Parietal lobe (tissue), 2 donors: Measurements from ENCODE around the gene CCL22. TPM values are rescaled to one million over a fixed set of nuclear protein-coding genes. Genes with fewer than 3 reads are reported as not detected.

ENCODE experiments used
- small RNA-seq: library from RNA; depleted of rRNA; stranded (forward); fragments of <200 nt; gene quantifications from one replicate; pipeline ENCODE3, GENCODE V24; 2014; ENCODE audit warnings: low replicate concordance
- total RNA-seq: library from RNA; depleted of rRNA; stranded (reverse); fragments of >200 nt; gene quantifications from one replicate; pipeline ENCODE4 v1.2.3, GENCODE V29; 2014

The CCL22 gene, protein sequence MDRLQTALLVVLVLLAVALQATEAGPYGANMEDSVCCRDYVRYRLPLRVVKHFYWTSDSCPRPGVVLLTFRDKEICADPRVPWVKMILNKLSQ
- not detected for total RNA-seq

DNA sequence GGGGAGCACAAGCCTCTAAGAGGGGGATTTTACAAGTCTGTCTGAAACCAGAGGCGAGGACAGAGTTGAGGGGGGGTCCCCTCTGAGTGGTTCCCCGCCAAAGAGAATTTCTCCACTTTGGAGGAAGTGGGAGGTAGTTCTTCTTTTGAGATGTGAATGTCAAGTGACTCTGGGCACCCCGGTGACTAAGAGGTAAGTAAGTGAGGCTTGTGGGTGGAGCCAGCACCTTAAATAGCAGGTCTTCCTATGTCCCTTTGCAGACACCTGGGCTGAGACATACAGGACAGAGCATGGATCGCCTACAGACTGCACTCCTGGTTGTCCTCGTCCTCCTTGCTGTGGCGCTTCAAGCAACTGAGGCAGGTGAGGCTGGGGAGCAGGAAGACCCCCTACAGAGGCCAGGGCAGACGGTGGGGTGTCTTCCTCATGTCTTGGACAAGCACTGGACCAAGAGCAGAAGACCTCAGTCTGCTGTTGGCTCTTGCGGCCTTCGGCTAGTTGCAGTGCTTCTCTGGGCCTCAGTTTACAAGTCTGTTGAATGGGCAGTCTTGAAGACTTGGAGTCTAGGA is at the start of gene CCL22:
CCL22 (plus strand) TSS at position 257 of the 569 bp plus-strand sequence; CDS start at position 291, 34 bp downstream.

DNA sequence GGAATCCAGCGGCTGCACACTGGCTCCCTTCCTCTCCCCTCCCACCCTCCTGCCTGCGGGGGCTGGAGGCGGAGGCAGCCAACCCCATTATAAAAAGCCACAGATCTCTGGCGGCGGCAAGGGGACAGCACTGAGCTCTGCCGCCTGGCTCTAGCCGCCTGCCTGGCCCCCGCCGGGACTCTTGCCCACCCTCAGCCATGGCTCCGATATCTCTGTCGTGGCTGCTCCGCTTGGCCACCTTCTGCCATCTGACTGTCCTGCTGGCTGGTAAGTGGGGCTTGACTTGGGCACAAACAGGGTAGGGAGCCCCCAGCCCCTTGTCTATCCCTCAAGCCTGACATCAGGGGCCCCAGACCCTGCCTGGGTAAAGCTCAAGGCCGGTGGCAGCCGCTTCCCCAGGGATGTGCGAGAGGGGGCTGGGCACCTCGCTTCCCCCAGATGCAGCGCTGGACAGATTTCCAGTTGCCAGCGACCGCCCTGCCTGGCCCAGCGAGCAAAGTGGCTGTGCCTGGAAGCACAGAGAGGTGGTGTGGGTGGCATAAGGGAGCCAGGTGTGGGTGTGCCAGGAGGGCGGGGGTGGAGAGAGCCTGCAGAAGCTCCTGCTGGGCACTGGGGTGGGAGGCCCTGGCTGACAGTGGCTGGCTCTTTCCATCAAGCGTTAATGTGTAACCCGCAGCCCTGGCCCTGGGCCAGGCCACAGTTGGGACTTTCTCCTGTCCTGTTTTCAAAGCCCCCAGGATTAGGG is 14.0 kb downstream of the CCL22 start, which contains the start of gene CX3CL1:
CX3CL1 (plus strand) TSS at position 119 of the 745 bp plus-strand sequence; CDS start at position 198, 79 bp downstream.

DNA sequence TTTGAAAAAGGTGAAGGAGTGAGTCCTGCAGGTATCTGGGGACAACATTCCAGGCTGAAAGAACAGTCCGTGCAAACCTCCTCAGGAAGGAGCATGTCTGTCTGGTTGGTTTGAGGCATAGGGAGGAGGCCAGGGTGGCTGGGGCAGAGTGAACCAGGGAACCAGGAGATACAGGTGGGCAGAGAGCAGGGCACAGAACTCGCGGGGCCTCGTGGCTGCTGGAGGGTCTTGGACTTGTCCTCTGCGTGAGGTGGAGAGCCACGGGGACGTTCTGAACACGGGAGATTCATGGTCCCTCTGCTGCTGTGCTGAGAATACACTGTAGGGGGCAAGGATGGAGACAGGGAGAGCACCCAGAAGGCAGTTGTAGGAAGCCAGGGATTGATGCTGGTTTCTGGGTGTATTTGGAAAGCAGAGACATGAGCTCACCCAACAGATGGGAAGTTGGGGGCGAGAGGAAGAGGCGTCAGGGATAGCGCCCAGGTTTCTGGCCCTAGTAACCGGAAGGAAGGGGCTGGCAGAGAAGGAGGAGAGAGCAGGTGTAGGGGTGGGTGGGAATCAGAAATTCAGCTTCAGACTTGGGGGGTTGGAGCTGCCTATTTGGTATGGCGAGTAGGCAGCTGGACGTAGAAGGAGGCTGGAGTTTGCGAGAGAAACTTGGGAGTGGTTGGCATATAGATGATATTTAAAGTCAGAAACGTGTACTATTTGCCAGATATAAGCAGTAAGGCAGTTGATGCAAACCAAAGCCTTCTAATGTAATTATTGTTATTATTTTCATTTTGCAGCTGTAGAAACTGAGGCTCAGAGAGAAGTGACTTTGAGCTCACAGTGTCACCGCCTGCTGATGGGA is 45.6 kb downstream of the CCL22 start, which contains the start of gene CCL17:
CCL17 (plus strand) TSS at position 803 of the 853 bp plus-strand sequence. CDS start 9,166 bp downstream, outside the sequence.

Small RNA genes lying within 50 kb of the gene (small RNA-seq; reads per million reads assigned to genes)
- not detected for gene AC108081.1

Other genes starting within 250 kb of the CCL22 start
- gene PSME3IP1, start 172.7 kb upstream of the CCL22 start, total RNA-seq: 101 TPM
- 98.6 TPM for gene RSPRY1, start 172.5 kb upstream of the CCL22 start, total RNA-seq
- gene ARL2BP, start 113.5 kb upstream of the CCL22 start, total RNA-seq: 61.7 TPM
- gene PLLP, start 74.1 kb upstream of the CCL22 start, total RNA-seq: 2.8 TPM
- 3.1 TPM for gene CX3CL1, start 13.7 kb downstream of the CCL22 start, total RNA-seq
- gene CCL17, start 46.0 kb downstream of the CCL22 start, total RNA-seq: not detected
- 73.6 TPM for gene CIAPIN1, start 88.6 kb downstream of the CCL22 start, total RNA-seq
- gene COQ9, start 88.7 kb downstream of the CCL22 start, total RNA-seq: 51.0 TPM
- gene POLR2C, start 103.9 kb downstream of the CCL22 start, total RNA-seq: 80.1 TPM
- 66.7 TPM for gene DOK4, start 127.7 kb downstream of the CCL22 start, total RNA-seq
- gene CCDC102A, start 177.8 kb downstream of the CCL22 start, total RNA-seq: 0.94 TPM
- gene ADGRG5, start 183.9 kb downstream of the CCL22 start, total RNA-seq: 0.31 TPM